Large intestine (tissue), 12 donors: ENCODE measurements around the gene HOMER2. TPM values are rescaled to one million over a fixed set of nuclear protein-coding genes. Genes with fewer than 3 reads are reported as not detected.
"Not testable (repeated sequence)": the region's sequence is repeated elsewhere in the genome, so short reads cannot be mapped to it uniquely, and the experiment has no call there.

Experiments used
- DNase-seq, 2 donors: peaks; one replicate each; pipeline versions ENCODE4 v3.0.0 to v3.0.0-alpha.2; 2013
- H3K27ac ChIP-seq: one replicate; pipeline ENCODE4 v1.5.1; 2013; ENCODE audit warnings: low read length
- H3K27me3 ChIP-seq: 2 replicates; pipeline ENCODE4 v1.6.1; 2013; ENCODE audit warnings: low read length; ENCODE audit not compliant: control insufficient read depth, insufficient read depth
- H3K36me3 ChIP-seq: 2 replicates; pipeline ENCODE4 v1.6.1; 2013; ENCODE audit warnings: low read length; ENCODE audit not compliant: control insufficient read depth, insufficient read depth
- H3K4me1 ChIP-seq: one replicate; pipeline ENCODE4 v1.6.1; 2013; ENCODE audit warnings: low read length; ENCODE audit not compliant: control insufficient read depth, insufficient read depth
- H3K4me3 ChIP-seq: one replicate; pipeline ENCODE4 v1.5.1; 2013; ENCODE audit warnings: low read length
- H3K9me3 ChIP-seq: one replicate; pipeline ENCODE4 v1.6.1; 2013; ENCODE audit warnings: mild to moderate bottlenecking, low read depth, low read length, moderate library complexity; ENCODE audit not compliant: control insufficient read depth
- WGBS: methylation state at CpG from one replicate; pipeline ENCODE4 v1.1.5; 2013; ENCODE audit warnings: low lambda C conversion rate; ENCODE audit not compliant: insufficient coverage; 5-methylcytosine and 5-hydroxymethylcytosine counted together
- long read RNA-seq, 11 donors: transcript quantifications; one replicate each; lab custom pipeline, GENCODE V29; 2026
- polyA plus RNA-seq: library from polyadenylated mRNA; unstranded; fragments of 120-200 nt; gene quantifications from one replicate; pipeline ENCODE4 v1.2.1, GENCODE V29; 2013

The HOMER2 gene
- polyA plus RNA-seq: 7.1 TPM
- long read RNA-seq, donor 1: 0 reads
- long read RNA-seq, donor 2, partial matches to known transcripts: 0 of 1 reads
- long read RNA-seq, donor 2, other reads (novel, unspliced or antisense): 0 of 1 reads
- long read RNA-seq, donor 3: 0 reads
- long read RNA-seq, donor 4: 0 reads
- long read RNA-seq, donor 5: 0 reads
- long read RNA-seq, donor 6, partial matches to known transcripts: 0 of 1 reads
- long read RNA-seq, donor 6, other reads (novel, unspliced or antisense): 0 of 1 reads
- long read RNA-seq, donor 7, partial matches to known transcripts: 0 of 1 reads
- long read RNA-seq, donor 7, other reads (novel, unspliced or antisense): 0 of 1 reads
- long read RNA-seq, donor 8, partial matches to known transcripts: 53 of 53 reads
- long read RNA-seq, donor 8, other reads (novel, unspliced or antisense): 0 of 53 reads
- long read RNA-seq, donor 9, partial matches to known transcripts: 0 of 2 reads
- long read RNA-seq, donor 9, other reads (novel, unspliced or antisense): 0 of 2 reads
- long read RNA-seq, donor 10, partial matches to known transcripts: 0 of 2 reads
- long read RNA-seq, donor 10, other reads (novel, unspliced or antisense): 0 of 2 reads
- long read RNA-seq, donor 11: 0 reads

DNA sequence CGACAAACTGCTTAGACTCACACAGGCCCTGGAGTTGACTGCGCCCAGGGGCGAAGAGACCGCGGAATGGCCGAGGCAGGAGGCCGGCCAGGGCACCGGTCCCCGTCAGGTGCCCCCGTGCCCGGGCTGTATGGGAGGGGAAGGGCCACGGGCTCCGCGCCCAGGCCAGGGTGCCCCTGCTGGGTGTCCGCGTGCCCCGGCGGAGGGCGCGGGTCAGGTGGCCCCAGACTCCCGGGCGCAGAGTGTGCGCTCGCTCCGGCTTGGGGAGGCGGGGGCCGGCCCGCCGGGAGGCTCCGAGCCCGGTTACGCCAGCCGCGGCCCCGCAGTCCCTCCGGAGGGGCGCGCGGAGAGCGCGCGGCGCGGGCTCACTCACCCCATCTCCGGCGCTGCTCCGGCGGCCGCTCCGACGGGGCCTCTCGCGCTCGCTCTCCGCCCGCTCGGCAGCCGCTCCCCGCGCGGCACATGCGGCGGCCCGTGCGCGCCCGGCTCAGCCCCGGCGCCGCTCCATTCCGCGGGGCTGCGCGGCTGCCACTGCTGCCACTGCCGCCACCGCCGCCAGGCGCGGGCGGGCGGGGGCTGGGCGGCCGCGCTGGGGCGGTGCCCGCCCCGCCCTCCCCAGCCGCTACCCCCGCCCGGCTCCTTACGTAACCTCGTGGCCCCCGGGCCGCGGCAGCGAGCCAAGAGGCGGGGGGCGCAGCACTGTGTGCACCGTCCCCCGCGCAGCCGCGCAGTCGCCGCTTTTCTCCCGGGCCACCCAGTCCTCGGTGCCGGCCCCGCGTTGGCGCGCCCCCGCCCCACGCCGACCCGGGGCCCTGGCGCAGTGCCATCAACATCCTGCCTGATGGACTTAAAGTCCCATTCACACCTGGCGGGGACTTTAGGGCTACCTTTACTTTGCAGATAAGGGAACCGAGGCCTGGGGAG is at the start of gene HOMER2:
Gene HOMER2, minus strand, starts transcription at position 563 of the 924 bp plus-strand sequence. Its CDS starts 185 bp downstream, at position 378.
- Histone ChIP-seq H3K4me3 (peak within 1 kb of the TSS; percentile 9), H3K9me3 (no peaks in the 10 kb centered on the region), H3K36me3 (no peaks in the 10 kb centered on the region), H3K4me1 (no peaks in the 10 kb centered on the region), H3K27me3 (peaks cover 28% of the 10 kb centered on the region), H3K27ac (no peak within 1 kb of the TSS)
- peak; percentile 7 to 47 for DNase-seq
- WGBS: no CpG with 5 or more reads among the region's 119 CpGs

DNA sequence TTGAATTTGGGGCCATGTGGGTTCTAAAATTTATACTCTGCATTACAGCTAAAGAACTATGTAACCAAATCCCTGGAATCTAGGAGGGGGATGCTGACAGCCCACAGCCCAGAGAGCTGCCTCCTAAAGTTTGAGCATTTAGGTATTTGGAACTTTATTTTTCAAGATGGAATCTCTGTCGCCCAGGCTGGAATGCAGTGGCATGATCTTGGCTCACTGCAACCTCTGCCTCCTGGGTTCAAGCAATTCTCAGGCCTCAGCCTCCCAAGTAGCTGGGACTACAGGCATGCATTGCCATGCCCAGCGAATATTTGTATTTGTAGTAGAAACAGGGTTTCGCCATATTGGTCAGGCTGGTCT is 48.1 kb upstream of the HOMER2 start:
- H3K27me3 ChIP-seq, DNase-seq, H3K4me3 ChIP-seq, H3K9me3 ChIP-seq, H3K27ac ChIP-seq, H3K4me1 ChIP-seq: not testable (repeated sequence)
- peaks cover 10% of the 10 kb centered on the region for H3K36me3 ChIP-seq
- WGBS: no CpG with 5 or more reads among the region's 3 CpGs

DNA sequence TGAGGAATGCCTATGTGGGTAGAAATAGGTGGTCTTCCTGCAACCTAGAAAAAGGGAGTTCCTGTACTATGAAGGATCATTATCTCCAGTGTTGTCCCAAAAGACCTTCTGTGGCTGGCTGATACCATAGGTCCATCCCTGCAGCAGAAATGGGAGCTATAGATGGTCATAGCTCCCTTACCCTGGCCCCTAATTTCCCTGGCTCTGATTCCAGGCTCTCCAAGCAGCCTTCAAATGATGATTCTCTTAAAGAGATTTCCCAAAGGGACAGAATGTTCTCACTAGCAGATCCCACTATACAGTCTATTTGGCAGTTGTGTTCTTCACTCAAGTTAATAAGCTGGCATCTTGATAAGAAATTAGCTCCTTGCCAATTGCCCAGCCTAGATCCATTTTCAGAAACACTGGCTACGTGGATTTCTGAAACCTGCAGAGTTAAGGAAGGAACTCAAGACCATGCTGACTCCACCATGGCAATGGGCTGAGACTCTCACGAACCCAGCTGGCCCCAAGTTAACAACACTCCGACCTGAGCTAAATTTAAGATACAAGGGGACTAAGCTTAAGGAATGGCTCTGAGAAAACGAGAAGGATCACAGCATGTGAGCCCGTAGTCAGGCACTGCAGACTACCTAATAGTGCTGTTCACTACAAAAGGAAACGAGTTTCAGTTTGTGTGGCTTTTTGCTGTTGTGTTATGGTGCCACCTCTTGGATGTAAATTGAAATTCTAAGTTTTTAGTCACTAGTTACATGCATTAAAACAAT is 47.6 kb upstream of the HOMER2 start:
- no peaks in the 10 kb centered on the region for H3K4me1 ChIP-seq
- no peak overlapping the region for H3K27ac ChIP-seq
- DNase-seq: peak in 1 of 2 donors; percentile 44
- peaks cover 9% of the 10 kb centered on the region for H3K36me3 ChIP-seq
- H3K9me3 ChIP-seq: no peaks in the 10 kb centered on the region
- H3K4me3 ChIP-seq: no peak overlapping the region
- no peaks in the 10 kb centered on the region for H3K27me3 ChIP-seq
- WGBS: no CpG with 5 or more reads among the region's 6 CpGs

DNA sequence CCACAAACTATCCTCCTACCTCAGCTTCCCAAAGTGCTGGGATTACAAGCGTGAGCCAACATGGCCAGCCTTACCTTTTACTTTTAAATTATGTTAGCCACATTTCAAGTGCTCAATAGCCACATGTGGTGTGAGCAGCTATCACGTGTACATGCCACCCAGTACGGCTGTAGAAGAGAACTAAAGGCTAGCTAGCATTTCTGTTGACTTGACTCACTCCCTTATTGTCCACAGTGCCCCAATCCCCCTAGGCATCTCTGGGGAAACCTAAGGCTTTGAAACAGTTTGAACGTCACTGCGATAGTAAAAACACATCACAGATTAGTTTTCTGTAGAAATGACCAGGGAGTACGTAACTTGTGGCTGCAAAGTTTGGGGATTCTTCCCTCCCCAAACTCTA is 46.9 kb upstream of the HOMER2 start:
- Histone ChIP-seq H3K27me3 (no peaks in the 10 kb centered on the region), H3K4me3 (no peak overlapping the region), H3K27ac (no peak overlapping the region), H3K9me3 (no peaks in the 10 kb centered on the region), H3K4me1 (no peaks in the 10 kb centered on the region), H3K36me3 (peaks cover 5% of the 10 kb centered on the region)
- DNase-seq: no peak
- WGBS: no CpG with 5 or more reads among the region's 6 CpGs

DNA sequence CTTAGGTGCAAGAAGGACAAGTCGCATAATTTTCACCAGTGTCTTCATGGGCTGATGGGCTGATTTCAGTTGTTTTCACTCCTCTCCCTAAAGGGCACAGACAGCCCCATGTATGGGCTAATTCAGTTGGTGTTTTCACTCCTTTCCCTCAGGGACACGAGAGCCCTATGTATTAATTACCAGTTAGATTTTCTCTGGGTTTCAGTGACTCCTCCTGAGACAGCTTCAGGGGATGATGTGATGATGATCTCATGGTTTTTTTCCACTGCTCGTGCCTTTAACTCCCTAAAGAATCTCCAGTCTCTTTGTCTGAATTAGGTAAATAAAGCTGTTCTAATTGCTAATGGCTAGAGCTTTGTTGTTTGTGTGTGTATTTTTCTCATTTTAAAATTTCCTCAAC is 43.4 kb upstream of the HOMER2 start:
- no peak overlapping the region for H3K4me3 ChIP-seq
- H3K4me1 ChIP-seq: no peaks in the 10 kb centered on the region
- no peak overlapping the region for H3K27ac ChIP-seq
- H3K36me3 ChIP-seq: peaks cover 6% of the 10 kb centered on the region
- no peaks in the 10 kb centered on the region for H3K27me3 ChIP-seq
- no peaks in the 10 kb centered on the region for H3K9me3 ChIP-seq
- no CpG with 5 or more reads among the region's 3 CpGs for WGBS
- no peak for DNase-seq

DNA sequence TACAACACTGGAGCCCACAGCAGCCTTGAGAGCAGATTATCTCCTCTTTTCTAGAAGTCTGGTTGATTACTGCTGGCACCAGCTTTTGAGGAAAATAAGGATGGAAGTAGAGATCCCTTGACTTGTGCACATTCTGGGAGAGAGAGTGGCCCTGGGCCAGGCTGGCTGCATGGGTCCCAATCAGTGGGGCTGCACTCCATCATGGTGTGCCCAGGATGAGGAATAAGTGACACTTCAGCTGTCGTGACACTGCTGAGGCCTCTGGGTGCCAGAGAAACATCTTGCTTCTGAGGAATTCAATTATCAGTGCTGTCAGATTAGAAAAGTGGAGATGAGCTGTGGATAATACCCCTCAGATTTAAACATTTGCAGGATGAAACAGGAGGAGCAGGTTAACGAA is 42.6 kb upstream of the HOMER2 start:
- Histone ChIP-seq H3K27me3 (no peaks in the 10 kb centered on the region), H3K4me3 (no peak overlapping the region), H3K27ac (no peak overlapping the region), H3K9me3 (no peaks in the 10 kb centered on the region), H3K4me1 (no peaks in the 10 kb centered on the region), H3K36me3 (peaks cover 6% of the 10 kb centered on the region)
- DNase-seq: no peak
- WGBS: no CpG with 5 or more reads among the region's 2 CpGs

DNA sequence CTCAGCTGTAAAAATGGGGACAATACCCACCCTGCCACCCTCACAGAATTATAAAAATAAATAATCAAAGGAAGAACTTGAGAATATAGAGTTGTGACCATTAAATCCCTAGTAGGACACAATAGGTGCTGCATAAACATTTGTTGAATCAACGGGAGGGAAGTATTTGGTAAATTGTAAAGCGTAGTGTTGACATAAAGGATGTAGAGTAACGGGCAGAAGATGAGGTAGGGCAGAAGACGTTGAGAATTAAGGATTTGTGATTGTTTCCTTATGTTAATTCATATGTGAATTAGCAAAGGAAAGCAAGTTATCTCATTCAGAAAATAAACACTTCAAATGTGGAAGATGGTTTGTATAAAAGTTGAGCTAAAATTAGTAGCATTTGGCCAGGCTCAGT is 40.6 kb upstream of the HOMER2 start:
- H3K27ac ChIP-seq: no peak overlapping the region
- H3K4me1 ChIP-seq: no peaks in the 10 kb centered on the region
- H3K36me3 ChIP-seq: peaks cover 12% of the 10 kb centered on the region
- H3K4me3 ChIP-seq: no peak overlapping the region
- whole genome bisulfite sequencing: 88% methylated on average over 4 of the region's 4 CpGs
- no peak for DNase-seq
- H3K9me3 ChIP-seq: no peaks in the 10 kb centered on the region
- no peaks in the 10 kb centered on the region for H3K27me3 ChIP-seq

DNA sequence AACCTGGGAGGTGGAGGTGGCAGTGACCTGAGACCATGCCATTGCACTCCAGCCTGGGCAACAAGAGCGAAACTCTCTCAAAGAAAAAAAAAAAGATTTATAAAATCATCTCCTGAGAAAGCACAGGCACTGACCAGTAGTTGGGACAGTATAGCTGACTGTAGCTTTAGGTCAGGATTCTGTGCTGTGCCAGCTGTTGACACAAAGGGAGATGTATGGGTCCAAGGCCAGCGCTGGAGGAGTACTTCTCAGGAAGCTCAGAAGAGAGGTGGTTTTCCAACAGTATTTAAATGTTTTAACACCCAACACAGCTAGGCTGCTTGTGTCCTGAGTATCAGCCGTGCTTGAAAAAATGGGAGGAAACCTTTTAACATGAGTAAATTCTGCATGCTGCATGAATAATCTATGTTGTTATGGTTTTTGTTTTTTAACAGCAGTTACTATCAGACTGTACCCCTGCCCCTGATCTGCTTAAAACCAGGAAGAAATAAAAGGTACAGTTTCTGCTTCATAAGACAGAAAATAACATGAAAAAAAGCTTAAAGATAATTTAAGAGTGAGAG is 40.0 kb upstream of the HOMER2 start:
- Histone ChIP-seq H3K36me3 (peaks cover 14% of the 10 kb centered on the region), H3K27ac (no peak overlapping the region), H3K4me1 (no peaks in the 10 kb centered on the region), H3K27me3 (no peaks in the 10 kb centered on the region), H3K9me3 (no peaks in the 10 kb centered on the region), H3K4me3 (no peak overlapping the region)
- WGBS: 90% methylated on average over 2 of the region's 3 CpGs
- DNase-seq: no peak

DNA sequence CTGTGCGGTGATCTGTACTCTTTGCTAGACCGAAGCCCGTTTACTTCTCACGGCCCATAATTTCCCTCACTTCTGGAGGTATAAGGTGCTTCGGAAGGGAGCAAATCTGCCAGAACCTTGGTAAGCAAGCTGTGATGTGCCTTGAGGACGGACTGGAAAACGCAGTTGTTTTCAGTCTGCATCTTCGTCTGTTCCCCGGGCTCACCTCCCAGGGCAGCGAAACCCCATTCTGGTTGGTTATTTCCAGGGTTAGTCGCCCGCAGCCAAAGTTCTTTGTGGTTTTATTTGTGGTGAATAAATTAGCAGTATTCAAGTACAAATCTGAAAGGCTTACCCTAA is 33.9 kb upstream of the HOMER2 start:
- Histone ChIP-seq H3K4me1 (peaks cover 5% of the 10 kb centered on the region), H3K36me3 (peaks cover 9% of the 10 kb centered on the region), H3K27me3 (no peaks in the 10 kb centered on the region), H3K4me3 (peak overlapping the region; percentile 80), H3K9me3 (no peaks in the 10 kb centered on the region), H3K27ac (peak overlapping the region; percentile 70)
- WGBS: no CpG with 5 or more reads among the region's 12 CpGs
- no peak for DNase-seq
